ENCODE measurements around the gene OBSCN. TPM values are rescaled to one million over a fixed set of nuclear protein-coding genes. Genes with fewer than 3 reads are reported as not detected.

Gene OBSCN
- polyA plus RNA-seq, 1 donor = 40.0 TPM

GRCh38 chr1:228366866-228367741, 159.3 kb downstream of the OBSCN start:
- no peak for DNase-seq

DNA sequence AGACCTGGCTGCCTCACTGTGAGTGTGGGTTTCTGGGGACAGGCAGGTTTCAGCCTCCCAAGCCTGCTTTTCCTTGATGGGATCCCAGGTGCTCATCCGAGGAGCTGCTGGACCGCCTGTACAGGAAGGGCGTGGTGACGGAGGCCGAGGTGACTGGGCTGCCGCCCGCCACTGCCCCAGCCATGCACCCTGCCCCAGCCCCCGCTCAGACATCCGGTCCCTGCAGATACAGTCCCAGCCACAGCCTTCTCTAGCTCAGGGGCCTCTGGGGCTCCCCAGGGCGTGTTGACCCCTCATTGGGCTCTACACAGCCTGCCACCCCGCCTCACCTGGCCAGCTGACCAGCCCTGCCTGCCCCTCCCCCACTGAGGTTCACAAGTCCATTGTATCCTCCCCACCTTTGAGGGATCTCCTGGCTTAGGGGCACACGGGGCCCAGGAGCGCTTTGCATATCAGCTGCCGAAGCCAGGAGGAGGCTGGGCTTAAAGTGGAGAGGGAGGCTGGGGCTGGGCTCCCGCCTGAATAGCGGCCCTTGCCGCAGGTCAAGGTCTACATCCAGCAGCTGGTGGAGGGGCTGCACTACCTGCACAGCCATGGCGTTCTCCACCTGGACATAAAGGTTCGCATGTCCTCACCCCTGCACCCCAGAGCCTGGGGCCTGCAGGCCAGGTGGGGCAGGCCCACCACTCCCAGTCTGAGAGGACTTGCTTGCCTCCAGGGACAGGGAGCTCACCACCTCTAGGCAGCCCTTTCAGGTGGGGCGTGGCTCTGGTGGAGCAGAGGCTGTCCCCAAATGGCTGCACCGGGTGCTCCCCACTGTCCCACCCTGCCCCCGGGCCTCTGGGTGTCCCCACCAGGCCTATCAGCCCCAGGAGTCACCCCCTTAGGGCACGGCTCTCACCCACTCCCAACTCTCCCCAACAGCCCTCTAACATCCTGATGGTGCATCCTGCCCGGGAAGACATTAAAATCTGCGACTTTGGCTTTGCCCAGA, 160.3 kb downstream of the OBSCN start:
- DNase-seq = no peak

DNA sequence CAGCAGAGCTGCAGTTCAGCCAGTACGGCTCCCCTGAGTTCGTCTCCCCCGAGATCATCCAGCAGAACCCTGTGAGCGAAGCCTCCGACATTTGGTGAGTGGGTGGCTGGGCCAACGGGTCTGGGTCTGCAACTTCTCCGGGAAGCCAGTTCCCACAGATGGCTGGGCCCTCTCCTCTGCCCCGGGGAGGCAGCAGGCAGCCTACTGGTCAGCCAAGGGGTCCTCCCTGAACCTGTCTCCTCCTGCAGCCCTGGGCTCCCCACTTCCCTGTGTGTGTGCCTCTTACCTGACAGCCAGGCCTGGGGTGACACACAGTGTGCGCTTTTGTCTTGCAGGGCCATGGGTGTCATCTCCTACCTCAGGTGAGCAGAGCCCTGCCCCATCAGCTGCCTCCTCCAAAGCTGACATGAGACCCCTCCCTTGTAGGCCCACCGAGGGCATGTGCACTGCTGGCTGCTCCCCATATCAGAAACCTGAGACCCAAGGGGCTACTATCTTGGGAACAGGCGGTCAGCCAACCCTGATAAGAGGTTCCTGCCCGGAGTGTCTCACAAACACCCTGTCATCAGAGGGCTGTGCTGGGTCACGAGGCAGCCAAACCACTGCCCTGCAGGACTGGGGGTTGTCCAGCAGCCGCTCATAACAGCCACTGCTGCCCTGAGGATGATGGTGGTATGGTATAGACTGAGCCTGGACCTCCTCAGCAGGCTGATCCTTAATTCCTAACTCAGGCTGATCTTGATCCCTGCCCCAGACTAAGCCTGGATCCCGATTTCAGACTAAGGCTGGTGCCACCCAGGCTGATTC, 161.2 kb downstream of the OBSCN start:
- no peak for DNase-seq

- no peak for DNase-seq
Measured at GRCh38 chr1:228369608-228370438, 162.0 kb downstream of the OBSCN start.

GRCh38 chr1:228370439-228370940, 162.6 kb downstream of the OBSCN start:
- no peak for DNase-seq

DNA sequence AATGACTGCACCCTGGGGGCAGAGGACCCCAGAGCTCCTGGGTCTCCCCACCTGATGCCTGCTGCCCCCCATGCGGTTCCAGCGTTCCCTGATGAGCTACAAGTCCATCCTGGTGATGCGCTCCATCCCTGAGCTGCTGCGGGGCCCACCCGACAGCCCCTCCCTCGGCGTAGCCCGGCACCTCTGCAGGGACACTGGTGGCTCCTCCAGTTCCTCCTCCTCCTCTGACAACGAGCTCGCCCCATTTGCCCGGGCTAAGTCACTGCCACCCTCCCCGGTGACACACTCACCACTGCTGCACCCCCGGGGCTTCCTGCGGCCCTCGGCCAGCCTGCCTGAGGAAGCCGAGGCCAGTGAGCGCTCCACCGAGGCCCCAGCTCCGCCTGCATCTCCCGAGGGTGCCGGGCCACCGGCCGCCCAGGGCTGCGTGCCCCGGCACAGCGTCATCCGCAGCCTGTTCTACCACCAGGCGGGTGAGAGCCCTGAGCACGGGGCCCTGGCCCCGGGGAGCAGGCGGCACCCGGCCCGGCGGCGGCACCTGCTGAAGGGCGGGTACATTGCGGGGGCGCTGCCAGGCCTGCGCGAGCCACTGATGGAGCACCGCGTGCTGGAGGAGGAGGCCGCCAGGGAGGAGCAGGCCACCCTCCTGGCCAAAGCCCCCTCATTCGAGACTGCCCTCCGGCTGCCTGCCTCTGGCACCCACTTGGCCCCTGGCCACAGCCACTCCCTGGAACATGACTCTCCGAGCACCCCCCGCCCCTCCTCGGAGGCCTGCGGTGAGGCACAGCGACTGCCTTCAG, 163.3 kb downstream of the OBSCN start:
- DNase-seq = no peak

DNA sequence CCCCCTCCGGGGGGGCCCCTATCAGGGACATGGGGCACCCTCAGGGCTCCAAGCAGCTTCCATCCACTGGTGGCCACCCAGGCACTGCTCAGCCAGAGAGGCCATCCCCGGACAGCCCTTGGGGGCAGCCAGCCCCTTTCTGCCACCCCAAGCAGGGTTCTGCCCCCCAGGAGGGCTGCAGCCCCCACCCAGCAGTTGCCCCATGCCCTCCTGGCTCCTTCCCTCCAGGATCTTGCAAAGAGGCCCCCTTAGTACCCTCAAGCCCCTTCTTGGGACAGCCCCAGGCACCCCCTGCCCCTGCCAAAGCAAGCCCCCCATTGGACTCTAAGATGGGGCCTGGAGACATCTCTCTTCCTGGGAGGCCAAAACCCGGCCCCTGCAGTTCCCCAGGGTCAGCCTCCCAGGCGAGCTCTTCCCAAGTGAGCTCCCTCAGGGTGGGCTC, 163.9 kb downstream of the OBSCN start:
- no peak for DNase-seq

GRCh38 chr1:228372183-228373003, 164.5 kb downstream of the OBSCN start:
- DNase-seq = peak; percentile 57

DNA sequence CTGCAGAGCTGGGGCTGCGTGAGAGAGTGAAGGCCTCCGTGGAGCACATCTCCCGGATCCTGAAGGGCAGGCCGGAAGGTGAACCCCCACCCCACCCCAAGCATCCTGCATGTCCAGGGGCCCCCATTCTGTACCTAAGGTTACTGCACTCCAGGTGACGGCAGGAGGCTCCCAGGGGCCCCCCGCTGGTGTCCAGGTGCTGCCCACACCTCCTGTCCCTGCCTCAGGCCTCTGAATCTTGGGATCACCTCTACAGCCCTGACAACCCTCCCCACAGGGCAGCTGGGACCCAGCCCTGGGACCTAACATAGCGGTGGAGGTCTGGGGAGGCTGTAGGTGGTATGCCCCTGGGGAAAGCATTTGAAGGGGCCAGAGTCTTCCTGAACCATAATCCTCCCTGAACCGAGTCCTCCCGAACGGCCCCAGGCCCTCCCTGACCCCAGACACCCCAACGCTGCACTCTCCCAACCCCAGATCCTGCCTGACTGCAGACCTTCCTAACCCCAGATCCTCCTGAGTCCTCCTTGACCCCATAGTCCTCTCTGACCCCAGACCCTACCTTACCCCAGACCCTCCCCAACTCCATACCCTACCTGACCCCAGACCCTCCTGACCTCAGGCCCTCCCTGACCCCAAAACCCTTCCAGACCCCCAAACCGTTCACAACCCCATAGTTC, 165.3 kb downstream of the OBSCN start:
- no peak for DNase-seq

DNA sequence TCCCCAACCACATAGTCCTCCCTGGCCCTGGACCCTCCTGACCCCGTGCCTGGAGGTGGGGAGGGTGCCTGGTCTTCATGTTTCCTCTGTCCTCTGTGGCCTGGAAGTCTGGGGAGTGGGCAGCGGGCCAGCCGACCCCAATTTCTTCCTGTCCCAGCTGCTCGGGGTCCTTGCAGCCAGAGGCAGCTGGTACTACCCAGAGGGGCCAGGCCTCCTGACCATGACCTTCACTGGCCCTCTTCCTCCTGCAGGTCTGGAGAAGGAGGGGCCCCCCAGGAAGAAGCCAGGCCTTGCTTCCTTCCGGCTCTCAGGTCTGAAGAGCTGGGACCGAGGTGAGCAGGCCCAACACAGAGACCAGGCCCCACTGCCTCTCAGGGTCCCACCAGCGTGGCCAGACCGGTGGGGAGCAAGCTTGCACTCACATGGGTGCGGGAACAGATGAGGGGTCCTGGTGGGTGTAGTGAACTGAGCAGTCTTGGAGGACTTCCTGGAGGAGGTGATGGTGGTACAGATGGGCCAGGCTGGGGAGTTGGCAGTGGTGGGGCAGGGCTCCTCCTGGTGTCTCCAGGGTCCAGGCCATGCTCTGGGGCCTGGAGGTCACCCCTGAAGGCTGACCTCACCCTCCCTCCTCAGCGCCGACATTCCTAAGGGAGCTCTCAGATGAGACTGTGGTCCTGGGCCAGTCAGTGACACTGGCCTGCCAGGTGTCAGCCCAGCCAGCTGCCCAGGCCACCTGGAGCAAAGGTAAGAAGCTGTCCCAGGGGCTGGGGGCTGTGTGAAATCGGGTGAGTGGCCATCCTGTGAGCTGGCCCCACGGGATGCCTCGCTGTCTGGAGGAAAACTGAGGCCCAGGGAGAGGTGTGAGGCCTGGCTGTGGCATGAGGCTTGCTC, 166.1 kb downstream of the OBSCN start:
- no peak for DNase-seq

DNA sequence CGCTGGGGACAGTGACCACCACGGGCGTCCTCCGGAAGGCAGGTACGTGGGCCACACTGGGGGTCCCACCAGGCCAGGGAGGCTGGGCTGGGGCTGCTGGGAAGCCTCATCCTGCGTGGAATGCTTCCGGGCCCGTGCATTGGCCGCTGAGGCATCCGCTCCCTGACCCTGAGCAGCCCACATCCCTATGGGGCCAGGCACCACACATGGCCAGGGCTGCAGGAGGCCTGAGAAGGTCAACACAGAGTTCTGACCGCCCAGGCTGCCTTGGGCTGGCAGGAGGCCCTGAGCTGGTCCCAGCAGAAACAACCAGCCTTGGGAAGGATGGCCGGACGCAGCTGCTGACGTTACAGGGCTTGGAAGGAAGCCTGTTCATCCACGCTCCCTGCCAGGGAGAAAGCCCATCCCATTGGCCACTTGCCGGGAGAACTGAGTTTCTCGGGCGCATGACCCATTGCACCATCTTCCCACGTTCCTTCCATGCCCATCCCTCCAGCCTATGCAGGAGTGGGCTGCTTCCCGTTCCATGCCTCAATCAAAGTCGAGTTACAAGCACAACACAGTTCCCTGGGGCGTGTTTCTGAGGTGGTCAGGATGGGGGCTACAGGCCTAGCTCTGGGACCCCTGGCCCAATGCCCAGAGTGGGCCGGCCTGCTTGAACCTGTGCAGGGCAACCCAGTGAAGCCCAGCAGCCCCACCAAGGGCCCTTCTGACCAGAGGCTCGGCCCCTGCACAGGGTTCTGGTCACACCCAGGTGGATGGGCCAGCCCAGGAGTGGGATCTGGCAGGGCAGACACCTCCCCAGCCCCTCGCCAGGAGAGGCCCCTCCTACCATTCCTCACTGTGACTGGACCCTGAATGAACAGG, 167.1 kb downstream of the OBSCN start:
- no peak for DNase-seq

DNA sequence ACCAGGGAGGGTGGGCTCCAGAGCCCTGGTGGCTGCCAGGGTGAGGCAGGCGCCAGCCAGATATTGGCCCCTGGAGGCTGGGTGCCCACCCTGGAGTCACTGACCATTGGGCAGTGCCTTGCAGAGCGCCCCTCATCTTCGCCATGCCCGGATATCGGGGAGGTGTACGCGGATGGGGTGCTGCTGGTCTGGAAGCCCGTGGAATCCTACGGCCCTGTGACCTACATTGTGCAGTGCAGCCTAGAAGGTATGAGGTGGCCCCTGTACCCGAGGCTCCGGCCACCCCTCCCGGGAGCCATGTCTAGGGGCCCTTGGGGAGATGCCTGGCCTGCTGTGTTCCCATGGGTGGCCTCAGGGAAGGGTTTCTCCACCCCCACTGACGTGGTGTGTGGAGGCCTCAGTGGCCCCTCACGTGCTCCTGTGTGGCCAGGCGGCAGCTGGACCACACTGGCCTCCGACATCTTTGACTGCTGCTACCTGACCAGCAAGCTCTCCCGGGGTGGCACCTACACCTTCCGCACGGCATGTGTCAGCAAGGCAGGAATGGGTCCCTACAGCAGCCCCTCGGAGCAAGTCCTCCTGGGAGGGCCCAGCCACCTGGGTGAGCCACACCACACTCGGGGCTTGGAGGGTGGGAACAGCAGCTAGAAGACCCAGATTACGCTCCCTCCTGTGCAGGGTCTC, 167.9 kb downstream of the OBSCN start:
- DNase-seq = no peak

- no peak for DNase-seq
Measured at GRCh38 chr1:228376262-228376628, 168.4 kb downstream of the OBSCN start.

- DNase-seq = no peak
Measured at GRCh38 chr1:228376651-228377631, 169.1 kb downstream of the OBSCN start.

Measured in left kidney (tissue), 2 donors.